Measurements from ENCODE around the gene ATP5F1D. TPM values are rescaled to one million over a fixed set of nuclear protein-coding genes. Genes with fewer than 3 reads are reported as not detected.

ATP5F1D gene
- total RNA-seq, 1 experiment from 2014 or later = 179 TPM

DNA sequence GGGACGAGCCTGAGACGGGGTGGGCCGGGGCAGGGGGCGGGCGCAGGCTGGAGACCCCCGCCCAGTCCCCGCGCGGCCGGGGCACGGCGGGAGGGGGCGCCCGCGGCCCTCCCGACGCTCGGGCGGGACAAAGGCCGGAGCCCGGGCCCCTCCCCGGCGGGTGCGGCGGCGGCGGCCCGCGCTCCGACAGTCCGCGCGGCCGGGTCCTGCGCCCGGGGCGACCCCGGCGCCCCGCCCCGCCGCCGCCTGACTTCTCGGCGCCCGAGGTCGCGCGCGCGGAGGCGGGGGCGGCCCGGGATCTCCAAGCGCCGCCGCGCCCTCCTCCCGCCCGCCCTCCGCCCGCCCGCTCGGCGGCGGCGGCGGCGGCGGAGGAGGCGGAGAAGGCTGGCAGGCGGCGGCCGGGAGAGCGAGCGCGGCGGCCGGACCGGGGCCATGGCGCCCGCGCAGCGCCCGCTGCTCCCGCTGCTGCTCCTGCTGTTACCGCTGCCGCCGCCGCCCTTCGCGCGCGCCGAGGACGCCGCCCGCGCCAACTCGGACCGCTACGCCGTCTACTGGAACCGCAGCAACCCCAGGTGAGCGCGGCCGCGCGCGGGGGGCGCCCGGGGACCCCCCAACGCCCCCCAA lies 44.3 kb downstream of the ATP5F1D start, which contains the start of gene EFNA2:
EFNA2 (plus strand) TSS at position 137 of the 624 bp plus-strand sequence; CDS start at position 433, 296 bp downstream.
- no peaks in the 10 kb centered on the region for H4K20me1 ChIP-seq (ENCODE audit: control insufficient read depth, insufficient read depth, insufficient read length)
- no peak for DNase-seq
- no CpG with 5 or more reads among the region's 113 CpGs for WGBS (ENCODE audit: extremely low coverage, insufficient read length, low lambda C conversion rate)
- peaks cover 4% of the 10 kb centered on the region for H3K23me2 ChIP-seq (ENCODE audit: insufficient read length, low read depth, low read length, poor library complexity, severe bottlenecking)
- Mint-ChIP-seq H3K4me1 (peaks cover 7 to 20% of the 10 kb centered on the region in 2 experiments), H3K27me3 (ENCODE audit: low read depth) (peaks cover 15% of the 10 kb centered on the region), H3K9me3 (no peaks in the 10 kb centered on the region), H3K4me3 (peak within 1 kb of the TSS; percentile 71 to 84), H3K27ac (no peak within 1 kb of the TSS), H3K36me3 (ENCODE audit: insufficient read depth in 1 of 3, low read depth in 3 of 3) (no peaks in the 10 kb centered on the region)
- H3K4me1 ChIP-seq (ENCODE audit: insufficient read depth, low read length) = no peaks in the 10 kb centered on the region
- H3K4me2 ChIP-seq (ENCODE audit: insufficient read depth, insufficient read length, low read length) = peak within 1 kb of the TSS; percentile 19
- H3K79me2 ChIP-seq (ENCODE audit: insufficient read depth, low read length) = peaks cover 2% of the 10 kb centered on the region; the same call in 1 of the 2 replicates
- H2AFZ ChIP-seq (ENCODE audit: low read length) = no peak within 1 kb of the TSS
- H2BK5ac ChIP-seq (ENCODE audit: insufficient read length, low read length) = no peak within 1 kb of the TSS
- H4K91ac ChIP-seq (ENCODE audit: insufficient read length, low read depth, low read length) = no peak within 1 kb of the TSS
- H2BK120ac ChIP-seq (ENCODE audit: low read depth, low read length, poor library complexity, severe bottlenecking) = no peak within 1 kb of the TSS
- no peak within 1 kb of the TSS for H2BK12ac ChIP-seq (ENCODE audit: insufficient read length, low read depth, low read length)
- no peaks in the 10 kb centered on the region for H3K9me3 ChIP-seq (ENCODE audit: control insufficient read depth, low read depth, low read length)
- no peak within 1 kb of the TSS for H3K23ac ChIP-seq (ENCODE audit: insufficient read length, low read depth, low read length)
- H3K9ac ChIP-seq (ENCODE audit: extremely low read depth, insufficient read length, low read length) = no peak within 1 kb of the TSS
- no peak within 1 kb of the TSS for H2BK15ac ChIP-seq (ENCODE audit: low read depth, low read length)
- no peak within 1 kb of the TSS for H2BK20ac ChIP-seq (ENCODE audit: low read depth, low read length, poor library complexity, severe bottlenecking)
- H3K4ac ChIP-seq (ENCODE audit: low read depth, low read length) = no peak within 1 kb of the TSS
- H4K5ac ChIP-seq (ENCODE audit: insufficient read length, low read depth, low read length) = no peak within 1 kb of the TSS
- TF ChIP-seq, protein P1, sequence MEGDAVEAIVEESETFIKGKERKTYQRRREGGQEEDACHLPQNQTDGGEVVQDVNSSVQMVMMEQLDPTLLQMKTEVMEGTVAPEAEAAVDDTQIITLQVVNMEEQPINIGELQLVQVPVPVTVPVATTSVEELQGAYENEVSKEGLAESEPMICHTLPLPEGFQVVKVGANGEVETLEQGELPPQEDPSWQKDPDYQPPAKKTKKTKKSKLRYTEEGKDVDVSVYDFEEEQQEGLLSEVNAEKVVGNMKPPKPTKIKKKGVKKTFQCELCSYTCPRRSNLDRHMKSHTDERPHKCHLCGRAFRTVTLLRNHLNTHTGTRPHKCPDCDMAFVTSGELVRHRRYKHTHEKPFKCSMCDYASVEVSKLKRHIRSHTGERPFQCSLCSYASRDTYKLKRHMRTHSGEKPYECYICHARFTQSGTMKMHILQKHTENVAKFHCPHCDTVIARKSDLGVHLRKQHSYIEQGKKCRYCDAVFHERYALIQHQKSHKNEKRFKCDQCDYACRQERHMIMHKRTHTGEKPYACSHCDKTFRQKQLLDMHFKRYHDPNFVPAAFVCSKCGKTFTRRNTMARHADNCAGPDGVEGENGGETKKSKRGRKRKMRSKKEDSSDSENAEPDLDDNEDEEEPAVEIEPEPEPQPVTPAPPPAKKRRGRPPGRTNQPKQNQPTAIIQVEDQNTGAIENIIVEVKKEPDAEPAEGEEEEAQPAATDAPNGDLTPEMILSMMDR (conservative IDR thresholded peaks at IDR 0.05) = no peak; the same call in 2 of the 3 replicates
- peak within 1 kb of the TSS; percentile 68 for H3K14ac ChIP-seq (ENCODE audit: insufficient read depth, low read length)
- H3K27ac ChIP-seq (ENCODE audit: insufficient read length, low read depth, low read length) = no peak within 1 kb of the TSS
- H3K79me1 ChIP-seq (ENCODE audit: insufficient read depth, low read depth, low read length, poor library complexity, severe bottlenecking) = no peaks in the 10 kb centered on the region
- no peak within 1 kb of the TSS for H3T11ph ChIP-seq (ENCODE audit: low read length)
- no peak within 1 kb of the TSS for H3K56ac ChIP-seq (ENCODE audit: insufficient read length, low read depth, low read length)
- no peak within 1 kb of the TSS for H3K18ac ChIP-seq (ENCODE audit: insufficient read length, low read depth, low read length)
- no peak within 1 kb of the TSS for H2AK5ac ChIP-seq (ENCODE audit: insufficient read length, low read length)
- no peak within 1 kb of the TSS for H4K8ac ChIP-seq (replicated peaks; ENCODE audit: insufficient read length, low read depth, low read length)
- no peaks in the 10 kb centered on the region for H3K27me3 ChIP-seq (ENCODE audit: insufficient read depth, low read length)

All from H9 (cell line).